ENCODE results near the gene PANK2.

Gene PANK2

GRCh38 chr20:3925899-3926638 is 36.9 kb downstream of the PANK2 start:
- DNase-seq (ENCODE audit: low read depth): no peak
- TF ChIP-seq, protein P1, sequence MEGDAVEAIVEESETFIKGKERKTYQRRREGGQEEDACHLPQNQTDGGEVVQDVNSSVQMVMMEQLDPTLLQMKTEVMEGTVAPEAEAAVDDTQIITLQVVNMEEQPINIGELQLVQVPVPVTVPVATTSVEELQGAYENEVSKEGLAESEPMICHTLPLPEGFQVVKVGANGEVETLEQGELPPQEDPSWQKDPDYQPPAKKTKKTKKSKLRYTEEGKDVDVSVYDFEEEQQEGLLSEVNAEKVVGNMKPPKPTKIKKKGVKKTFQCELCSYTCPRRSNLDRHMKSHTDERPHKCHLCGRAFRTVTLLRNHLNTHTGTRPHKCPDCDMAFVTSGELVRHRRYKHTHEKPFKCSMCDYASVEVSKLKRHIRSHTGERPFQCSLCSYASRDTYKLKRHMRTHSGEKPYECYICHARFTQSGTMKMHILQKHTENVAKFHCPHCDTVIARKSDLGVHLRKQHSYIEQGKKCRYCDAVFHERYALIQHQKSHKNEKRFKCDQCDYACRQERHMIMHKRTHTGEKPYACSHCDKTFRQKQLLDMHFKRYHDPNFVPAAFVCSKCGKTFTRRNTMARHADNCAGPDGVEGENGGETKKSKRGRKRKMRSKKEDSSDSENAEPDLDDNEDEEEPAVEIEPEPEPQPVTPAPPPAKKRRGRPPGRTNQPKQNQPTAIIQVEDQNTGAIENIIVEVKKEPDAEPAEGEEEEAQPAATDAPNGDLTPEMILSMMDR (conservative IDR thresholded peaks at IDR 0.05; ENCODE audit: control insufficient read depth, insufficient read depth, low read depth, low read length): no peak

GRCh38 chr20:3927486-3928291 is 38.5 kb downstream of the PANK2 start:
- no peak overlapping the region for H3K4me3 ChIP-seq (ENCODE audit: control insufficient read depth, low read depth, low read length)
- TF ChIP-seq, protein P1 (conservative IDR thresholded peaks at IDR 0.05; ENCODE audit: control insufficient read depth, insufficient read depth, low read depth, low read length): no peak
- peak; percentile 71 for DNase-seq (ENCODE audit: low read depth)

More at GRCh38 chr20:3925899-3926638, 36.9 kb downstream of the PANK2 start:
- no peak overlapping the region for H3K4me3 ChIP-seq (ENCODE audit: control insufficient read depth, low read depth, low read length)

GRCh38 chr20:3929713-3930060 is 40.5 kb downstream of the PANK2 start:
- H3K4me3 ChIP-seq (ENCODE audit: control insufficient read depth, low read depth, low read length): no peak overlapping the region
- no peak for DNase-seq (ENCODE audit: low read depth)
- TF ChIP-seq, protein P1 (conservative IDR thresholded peaks at IDR 0.05; ENCODE audit: control insufficient read depth, insufficient read depth, low read depth, low read length): no peak

DNA sequence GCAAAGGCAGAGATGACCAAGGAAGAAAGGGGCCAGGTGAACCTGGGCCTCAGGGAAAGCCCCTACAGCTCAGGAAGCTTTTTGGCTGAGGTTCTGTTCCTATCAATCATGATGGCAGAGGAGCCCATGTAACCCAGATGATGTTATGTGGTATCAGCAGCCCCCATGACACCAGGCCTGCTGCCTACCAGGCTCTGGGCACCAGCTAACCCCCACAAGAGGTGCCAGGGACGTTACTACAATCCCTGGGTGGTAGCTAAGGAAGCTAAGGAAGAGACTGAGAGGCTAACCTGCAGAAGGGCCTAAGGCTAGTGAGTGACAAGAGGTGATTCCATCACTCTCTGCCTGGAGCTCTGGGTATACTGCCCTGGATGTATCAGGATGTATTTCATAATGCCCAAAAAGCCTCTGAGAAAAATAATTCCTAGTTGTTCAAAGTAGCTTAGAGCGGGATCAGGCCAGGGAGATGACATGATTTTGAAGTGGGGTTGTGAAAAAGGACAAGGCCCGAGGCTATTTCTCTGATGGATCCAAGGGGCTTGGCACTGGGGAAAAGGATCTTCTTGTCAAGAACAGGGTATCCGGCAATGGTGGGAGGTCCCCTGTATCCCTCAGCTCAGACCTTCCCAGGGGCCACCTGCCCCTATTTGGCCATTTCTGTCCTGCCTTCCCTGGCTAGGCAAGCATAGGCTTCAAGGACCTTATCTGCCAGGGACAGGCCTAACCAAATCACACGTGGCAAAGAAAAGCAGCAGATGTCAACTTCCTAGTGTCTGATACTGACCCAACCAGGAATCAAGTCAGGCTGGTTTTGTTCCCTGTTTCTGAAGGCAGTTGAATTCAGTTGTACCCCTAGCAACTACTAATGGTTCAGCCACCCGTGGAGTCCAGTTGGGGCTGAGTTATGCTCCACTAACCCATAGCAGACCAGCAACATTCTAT is 41.3 kb downstream of the PANK2 start:
- TF ChIP-seq, protein P1 (conservative IDR thresholded peaks at IDR 0.05; ENCODE audit: control insufficient read depth, insufficient read depth, low read depth, low read length): no peak
- no peak for DNase-seq (ENCODE audit: low read depth)
- no peak overlapping the region for H3K4me3 ChIP-seq (ENCODE audit: control insufficient read depth, low read depth, low read length)

GRCh38 chr20:3931664-3932063 is 42.5 kb downstream of the PANK2 start:
- H3K4me3 ChIP-seq (ENCODE audit: control insufficient read depth, low read depth, low read length): no peak overlapping the region
- TF ChIP-seq, protein P1 (conservative IDR thresholded peaks at IDR 0.05; ENCODE audit: control insufficient read depth, insufficient read depth, low read depth, low read length): no peak
- no peak for DNase-seq (ENCODE audit: low read depth)

DNA sequence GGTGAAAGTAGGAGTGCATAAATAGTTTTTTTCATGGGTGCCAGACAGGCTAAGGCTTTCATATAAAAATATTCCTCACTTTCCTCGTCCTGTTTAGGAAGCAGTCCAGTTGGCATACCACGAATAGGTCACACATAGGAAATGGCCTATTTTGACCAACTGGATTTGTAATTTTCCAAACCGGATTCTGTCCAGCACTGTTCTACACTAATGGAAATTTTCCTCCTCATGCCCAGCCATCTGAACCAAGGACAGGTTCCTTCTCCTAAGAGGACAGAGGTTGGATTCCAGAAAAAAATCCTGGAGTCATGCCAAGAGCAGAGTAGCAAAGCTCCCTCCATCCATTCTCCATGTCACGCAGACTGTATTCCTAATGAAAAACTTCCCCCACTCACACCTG is 43.1 kb downstream of the PANK2 start:
- DNase-seq (ENCODE audit: low read depth): no peak
- TF ChIP-seq, protein P1 (conservative IDR thresholded peaks at IDR 0.05; ENCODE audit: control insufficient read depth, insufficient read depth, low read depth, low read length): no peak
- H3K4me3 ChIP-seq (ENCODE audit: control insufficient read depth, low read depth, low read length): no peak overlapping the region
